CD4-positive, CD25-positive, alpha-beta regulatory T cell (primary cell): ENCODE results near the gene KCNN1. TPM values are rescaled to one million over a fixed set of nuclear protein-coding genes. Genes with fewer than 3 reads are reported as not detected.

Experiments
- ATAC-seq, 2 donors: fragments of 150-1000 bp; cut with Tn5 transposase; one replicate each; pipeline ENCODE4 v1.10.0; 2021; ENCODE audit warnings: low read depth in 2 of 2, moderate number of reproducible peaks in 2 of 2, moderate library complexity in 1 of 2
- DNase-seq, 3 donors: peaks; one replicate each; pipeline versions ENCODE4 v3.0.0 to v3.0.0-alpha.2; 2012 to 2022; ENCODE audit warnings: mixed read lengths in 1 of 3
- H3K27ac ChIP-seq: one replicate; pipeline ENCODE4 v1.7.0; 2013; ENCODE audit warnings: mild to moderate bottlenecking, low read length; ENCODE audit not compliant: insufficient read depth, poor library complexity, severe bottlenecking
- H3K27me3 ChIP-seq: one replicate; pipeline ENCODE4 v1.7.0; 2013; ENCODE audit warnings: low read length; ENCODE audit not compliant: control insufficient read depth, insufficient read depth
- H3K36me3 ChIP-seq: one replicate; pipeline ENCODE4 v1.7.0; 2013; ENCODE audit warnings: mild to moderate bottlenecking, low read length, moderate library complexity; ENCODE audit not compliant: control insufficient read depth, insufficient read depth
- H3K4me1 ChIP-seq: 2 replicates; pipeline ENCODE4 v1.7.0; 2013; ENCODE audit warnings: mild to moderate bottlenecking, low read length; ENCODE audit not compliant: insufficient read depth, control insufficient read depth, poor library complexity, severe bottlenecking
- H3K4me3 ChIP-seq: one replicate; pipeline ENCODE4 v1.7.0; 2013; ENCODE audit warnings: low read depth, mild to moderate bottlenecking, low read length, moderate library complexity
- H3K9me3 ChIP-seq, 2 experiments: 1 replicate in 1 of 2; 2 replicates in 1 of 2; pipeline ENCODE4 v1.7.0; 2013; ENCODE audit warnings: low read length in 2 of 2, mild to moderate bottlenecking in 1 of 2, moderate library complexity in 1 of 2; ENCODE audit not compliant: control insufficient read depth in 2 of 2
- H3K27ac Mint-ChIP-seq, 3 donors: one replicate each; pipeline ENCODE4 v1.8.0; 2020 to 2022; ENCODE audit warnings: mild to moderate bottlenecking in 3 of 3, mixed read lengths in 3 of 3, moderate library complexity in 2 of 3
- H3K27me3 Mint-ChIP-seq: one replicate; pipeline ENCODE4 v1.8.0; 2022; ENCODE audit warnings: mild to moderate bottlenecking, mixed read lengths
- H3K36me3 Mint-ChIP-seq: one replicate; pipeline ENCODE4 v1.8.0; 2020; ENCODE audit warnings: mixed read lengths
- H3K4me1 Mint-ChIP-seq, 4 donors: one replicate each; pipeline ENCODE4 v1.8.0; 2020 to 2022; ENCODE audit warnings: mixed read lengths in 4 of 4, mild to moderate bottlenecking in 1 of 4
- H3K4me3 Mint-ChIP-seq, 4 donors: one replicate each; pipeline ENCODE4 v1.8.0; 2020 to 2022; ENCODE audit warnings: mild to moderate bottlenecking in 4 of 4, mixed read lengths in 4 of 4, moderate library complexity in 3 of 4
- H3K9me3 Mint-ChIP-seq, 7 donors: one replicate each; pipeline ENCODE4 v1.8.0; 2020 to 2022; ENCODE audit warnings: mixed read lengths in 7 of 7, mild to moderate bottlenecking in 3 of 7, moderate library complexity in 2 of 7
- polyA plus RNA-seq, 4 donors: library from polyadenylated mRNA; unstranded; fragments of 300-500 nt; fragmentation: Illumina TruSeq; gene quantifications; one replicate each; pipeline ENCODE4 v1.2.3, GENCODE V29; 2021
- total RNA-seq: library from RNA; stranded (reverse); gene quantifications from one replicate; pipeline ENCODE4 v1.2.3, GENCODE V29; 2022

Gene KCNN1
- total and polyA plus RNA-seq, 5 donors from 2014 or later: not detected

- H3K27ac ChIP-seq: peak overlapping the region; percentile 92
- Mint-ChIP-seq H3K4me3 (peak overlapping the region; percentile 87 to 90 (median 90)), H3K4me1 (peaks cover 0 to 46% (median 21%) of the 10 kb centered on the region in 4 donors), H3K27me3 (no peaks in the 10 kb centered on the region), H3K9me3 (peaks cover 0 to 2% (median 0%) of the 10 kb centered on the region in 7 donors), H3K36me3 (peaks cover 18% of the 10 kb centered on the region), H3K27ac (peak overlapping the region; percentile 86 to 97 (median 96))
- ATAC-seq: no peak
- H3K36me3 ChIP-seq: peaks cover 50% of the 10 kb centered on the region
- DNase-seq: no peak
- H3K9me3 ChIP-seq: no peaks in the 10 kb centered on the region
- peak overlapping the region; percentile 47 for H3K4me3 ChIP-seq
- no peaks in the 10 kb centered on the region for H3K27me3 ChIP-seq
- peaks cover 34% of the 10 kb centered on the region for H3K4me1 ChIP-seq
Observed at GRCh38 chr19:18008814-18009213, 41.9 kb downstream of the KCNN1 start.

- H3K4me1 ChIP-seq: peaks cover 41% of the 10 kb centered on the region
- H3K27me3 Mint-ChIP-seq: no peaks in the 10 kb centered on the region
- H3K36me3 Mint-ChIP-seq: peaks cover 25% of the 10 kb centered on the region
- H3K27ac ChIP-seq: peak overlapping the region; percentile 14
- H3K4me1 Mint-ChIP-seq: peaks cover 0 to 53% (median 28%) of the 10 kb centered on the region in 4 donors
- DNase-seq: no peak
- peak overlapping the region; percentile 47 for H3K4me3 ChIP-seq
- peaks cover 52% of the 10 kb centered on the region for H3K36me3 ChIP-seq
- no peaks in the 10 kb centered on the region for H3K27me3 ChIP-seq
- peak overlapping the region in 3 of 4 donors; percentile 87 to 90 (median 90) for H3K4me3 Mint-ChIP-seq
- peaks cover 0 to 2% (median 0%) of the 10 kb centered on the region in 7 donors for H3K9me3 Mint-ChIP-seq
- no peak for ATAC-seq
- H3K27ac Mint-ChIP-seq: peak overlapping the region; percentile 86 to 97 (median 96)
- H3K9me3 ChIP-seq: no peaks in the 10 kb centered on the region
Observed at GRCh38 chr19:18009412-18010066, 42.6 kb downstream of the KCNN1 start.

DNA sequence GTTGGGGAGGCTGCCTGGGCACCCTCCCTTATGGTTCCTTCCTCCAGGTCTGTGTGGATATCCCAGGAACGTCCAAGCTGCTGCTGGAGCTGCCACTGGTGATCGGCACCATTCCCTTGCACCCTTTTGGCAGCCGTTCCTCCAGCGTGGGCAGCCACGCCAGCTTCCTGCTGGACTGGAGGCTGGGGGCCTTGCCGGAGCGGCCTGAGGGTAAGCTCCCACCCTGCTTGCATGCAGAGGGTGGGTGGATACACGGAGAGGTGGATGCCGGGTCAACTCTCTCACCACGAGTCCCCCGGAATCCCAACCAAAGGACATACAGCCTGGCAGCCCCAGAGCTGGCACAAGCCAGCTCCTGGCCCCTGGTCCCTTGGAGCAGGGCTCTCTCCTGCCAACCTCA lies 43.2 kb downstream of the KCNN1 start:
- Mint-ChIP-seq H3K36me3 (peaks cover 25% of the 10 kb centered on the region), H3K4me1 (peaks cover 0 to 57% (median 33%) of the 10 kb centered on the region in 4 donors), H3K4me3 (peak overlapping the region in 3 of 4 donors; percentile 5 to 81 (median 9)), H3K9me3 (peaks cover 0 to 2% (median 0%) of the 10 kb centered on the region in 7 donors), H3K27me3 (no peaks in the 10 kb centered on the region), H3K27ac (no peak overlapping the region)
- Histone ChIP-seq H3K27ac (no peak overlapping the region), H3K4me1 (peaks cover 47% of the 10 kb centered on the region), H3K36me3 (peaks cover 55% of the 10 kb centered on the region), H3K9me3 (no peaks in the 10 kb centered on the region), H3K27me3 (no peaks in the 10 kb centered on the region), H3K4me3 (no peak overlapping the region)
- DNase-seq (no peak), ATAC-seq (no peak)

DNA sequence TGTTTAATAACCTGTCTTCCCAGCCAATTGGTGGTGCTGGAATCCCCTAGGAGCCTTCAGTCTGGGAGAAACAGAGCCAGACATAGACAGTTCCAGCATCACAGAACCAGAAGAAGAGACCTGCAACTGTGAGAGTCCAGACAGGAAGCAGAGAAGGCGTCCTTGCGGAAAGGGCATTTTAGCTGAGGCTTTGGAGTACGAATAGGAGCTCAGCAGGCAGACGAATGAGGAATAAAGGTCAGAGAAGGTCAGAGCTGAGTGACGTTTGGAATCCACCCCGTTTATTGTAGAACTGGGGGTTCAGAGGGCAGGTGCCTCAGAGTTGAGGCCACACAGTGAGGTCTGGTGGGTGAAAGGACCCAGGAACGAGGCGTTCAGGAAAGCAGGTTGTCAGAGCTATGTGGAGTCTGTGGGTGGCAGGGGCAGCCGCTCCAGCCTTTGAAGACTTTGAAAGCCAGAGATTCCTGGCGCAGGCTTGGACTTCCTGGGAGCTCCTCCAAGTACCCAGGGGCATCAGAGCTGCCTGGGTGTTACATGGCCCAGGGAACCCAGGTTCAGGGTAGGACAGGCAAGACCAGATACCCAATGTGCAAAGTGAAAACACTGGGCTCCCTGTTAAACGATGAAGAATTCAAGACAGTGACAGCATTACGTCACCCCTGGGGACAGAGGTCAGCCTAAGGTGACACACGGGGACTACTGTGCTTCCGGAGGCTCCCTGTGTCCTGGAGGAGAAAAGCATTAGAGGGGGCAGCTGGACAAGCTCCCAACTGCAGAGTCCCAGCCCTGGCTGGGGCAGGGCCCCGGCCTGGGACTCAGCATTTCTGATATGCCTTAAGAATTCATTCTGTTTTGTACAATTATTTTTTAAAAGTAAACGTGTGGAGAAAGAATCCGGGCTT lies 46.6 kb downstream of the KCNN1 start:
- ATAC-seq: peak in 1 of 2 donors; percentile 7
- no peaks in the 10 kb centered on the region for H3K9me3 ChIP-seq
- DNase-seq: no peak
- H3K27me3 ChIP-seq: no peaks in the 10 kb centered on the region
- peaks cover 27% of the 10 kb centered on the region for H3K36me3 Mint-ChIP-seq
- H3K4me3 Mint-ChIP-seq: peak overlapping the region; percentile 82 to 90 (median 84)
- H3K27ac Mint-ChIP-seq: peak overlapping the region; percentile 96 to 99 (median 97)
- H3K4me3 ChIP-seq: peak overlapping the region; percentile 2
- peaks cover 51% of the 10 kb centered on the region for H3K4me1 ChIP-seq
- peaks cover 5 to 65% (median 37%) of the 10 kb centered on the region in 4 donors for H3K4me1 Mint-ChIP-seq
- H3K27me3 Mint-ChIP-seq: no peaks in the 10 kb centered on the region
- H3K36me3 ChIP-seq: peaks cover 56% of the 10 kb centered on the region
- H3K9me3 Mint-ChIP-seq: no peaks in the 10 kb centered on the region
- H3K27ac ChIP-seq: peak overlapping the region; percentile 76

- Mint-ChIP-seq H3K27me3 (no peaks in the 10 kb centered on the region), H3K4me3 (peak overlapping the region; percentile 82 to 90 (median 84)), H3K27ac (peak overlapping the region; percentile 96 to 99 (median 97)), H3K9me3 (no peaks in the 10 kb centered on the region), H3K4me1 (peaks cover 5 to 61% (median 36%) of the 10 kb centered on the region in 4 donors), H3K36me3 (peaks cover 27% of the 10 kb centered on the region)
- Histone ChIP-seq H3K9me3 (no peaks in the 10 kb centered on the region), H3K4me1 (peaks cover 47% of the 10 kb centered on the region), H3K27ac (peak overlapping the region; percentile 76), H3K4me3 (peak overlapping the region; percentile 2), H3K36me3 (peaks cover 49% of the 10 kb centered on the region), H3K27me3 (no peaks in the 10 kb centered on the region)
- ATAC-seq (peak; percentile 53 to 82), DNase-seq (peak in 2 of 3 donors; percentile 64 to 75)
Observed at GRCh38 chr19:18014197-18014596, 47.3 kb downstream of the KCNN1 start.

DNA sequence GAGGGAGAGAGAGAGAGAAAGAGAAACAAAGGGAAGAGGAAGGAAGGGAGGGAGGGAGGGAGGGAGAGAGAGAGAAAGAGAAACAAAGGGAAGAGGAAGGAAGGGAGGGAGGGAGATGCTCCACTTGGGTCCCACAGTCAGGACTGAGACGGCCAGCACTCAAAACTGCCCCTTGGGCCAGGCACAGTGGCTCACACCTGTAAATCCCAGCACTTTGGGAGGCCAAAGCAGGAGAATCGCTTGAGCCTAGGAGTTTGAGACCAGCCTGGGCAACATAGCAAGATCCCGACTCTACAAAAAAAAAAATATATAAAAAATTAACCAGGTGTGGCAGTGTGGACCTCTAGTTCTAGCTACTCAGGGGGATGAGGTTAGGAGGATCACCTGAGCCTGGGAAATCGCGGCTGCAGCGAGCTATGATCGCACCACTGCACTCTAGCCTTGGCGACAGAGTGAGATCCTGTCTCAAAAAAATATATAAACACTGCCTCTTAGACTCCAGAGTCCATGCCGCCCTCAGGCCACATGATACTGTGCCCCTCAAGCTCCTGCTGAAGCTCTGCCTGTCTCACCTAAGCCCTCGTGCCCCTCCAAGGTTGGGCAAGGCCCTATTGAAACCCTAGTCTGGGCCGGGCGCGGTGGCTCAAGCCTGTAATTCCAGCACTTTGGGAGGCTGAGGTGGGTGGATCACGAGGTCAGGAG lies 49.5 kb downstream of the KCNN1 start:
- DNase-seq: no peak
- Mint-ChIP-seq H3K4me3 (peak overlapping the region in 1 of 4 donors; percentile 63), H3K9me3 (no peaks in the 10 kb centered on the region), H3K27me3 (no peaks in the 10 kb centered on the region), H3K36me3 (peaks cover 26% of the 10 kb centered on the region), H3K27ac (peak overlapping the region in 2 of 3 donors; percentile 41 to 52), H3K4me1 (peaks cover 5 to 67% (median 39%) of the 10 kb centered on the region in 4 donors)
- H3K27me3 ChIP-seq: no peaks in the 10 kb centered on the region
- H3K4me3 ChIP-seq: no peak overlapping the region
- peaks cover 57% of the 10 kb centered on the region for H3K4me1 ChIP-seq
- no peaks in the 10 kb centered on the region for H3K9me3 ChIP-seq
- peaks cover 28% of the 10 kb centered on the region for H3K36me3 ChIP-seq
- H3K27ac ChIP-seq: no peak overlapping the region
- no peak for ATAC-seq
